ENCODE measurements around the gene MYO1D. TPM values are rescaled to one million over a fixed set of nuclear protein-coding genes. Genes with fewer than 3 reads are reported as not detected.

Gene MYO1D
- total and polyA plus RNA-seq, 4 donors: 4.5 to 22.9 (median 13.3) TPM

DNA sequence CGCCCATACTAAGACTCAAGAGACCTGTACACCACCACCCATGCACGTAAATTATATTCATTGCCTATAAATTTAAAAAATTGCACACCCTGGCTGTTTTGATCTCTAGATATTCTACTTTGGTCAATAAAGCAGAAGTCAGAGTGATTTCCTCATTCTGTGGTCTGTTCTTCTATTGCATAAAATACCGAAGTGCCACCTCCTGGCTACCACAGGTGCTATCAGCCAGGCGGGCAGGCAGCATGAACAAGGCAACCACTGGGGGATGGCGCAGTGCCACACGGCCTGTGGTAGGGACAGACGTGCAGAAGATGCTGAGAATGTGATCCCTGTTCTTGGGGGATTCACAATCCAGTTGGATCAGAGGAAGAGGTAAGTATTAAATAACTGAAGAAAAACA, 267.8 kb downstream of the MYO1D start:
- 65% methylated on average over 7 of the region's 7 CpGs for WGBS
- TF ChIP-seq, protein P1, sequence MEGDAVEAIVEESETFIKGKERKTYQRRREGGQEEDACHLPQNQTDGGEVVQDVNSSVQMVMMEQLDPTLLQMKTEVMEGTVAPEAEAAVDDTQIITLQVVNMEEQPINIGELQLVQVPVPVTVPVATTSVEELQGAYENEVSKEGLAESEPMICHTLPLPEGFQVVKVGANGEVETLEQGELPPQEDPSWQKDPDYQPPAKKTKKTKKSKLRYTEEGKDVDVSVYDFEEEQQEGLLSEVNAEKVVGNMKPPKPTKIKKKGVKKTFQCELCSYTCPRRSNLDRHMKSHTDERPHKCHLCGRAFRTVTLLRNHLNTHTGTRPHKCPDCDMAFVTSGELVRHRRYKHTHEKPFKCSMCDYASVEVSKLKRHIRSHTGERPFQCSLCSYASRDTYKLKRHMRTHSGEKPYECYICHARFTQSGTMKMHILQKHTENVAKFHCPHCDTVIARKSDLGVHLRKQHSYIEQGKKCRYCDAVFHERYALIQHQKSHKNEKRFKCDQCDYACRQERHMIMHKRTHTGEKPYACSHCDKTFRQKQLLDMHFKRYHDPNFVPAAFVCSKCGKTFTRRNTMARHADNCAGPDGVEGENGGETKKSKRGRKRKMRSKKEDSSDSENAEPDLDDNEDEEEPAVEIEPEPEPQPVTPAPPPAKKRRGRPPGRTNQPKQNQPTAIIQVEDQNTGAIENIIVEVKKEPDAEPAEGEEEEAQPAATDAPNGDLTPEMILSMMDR (IDR thresholded peaks at IDR 0.05; ENCODE audit: low read depth, low read length, missing input control): peak; percentile 43
- TF ChIP-seq RAD21 (IDR thresholded peaks at IDR 0.05) (peak; percentile 66 to 74), EGR1 (IDR thresholded peaks at IDR 0.05; ENCODE audit: low read depth in 2 of 2) (no peak)
- DNase-seq (ENCODE audit: low spot score): no peak
- Histone ChIP-seq H3K27ac (ENCODE audit: low read depth in 1 of 2, low read length in 2 of 2) (no peak overlapping the region), H3K9me3 (ENCODE audit: control insufficient read depth in 4 of 4, low read length in 3 of 4) (no peaks in the 10 kb centered on the region), H3K9ac (ENCODE audit: low read depth in 1 of 2, low read length in 2 of 2) (no peak overlapping the region), H3K4me1 (ENCODE audit: control insufficient read depth in 4 of 4, insufficient read depth in 4 of 4, low read length in 3 of 4) (no peaks in the 10 kb centered on the region), H3K36me3 (ENCODE audit: control insufficient read depth in 4 of 4, insufficient read depth in 3 of 4, low read depth in 1 of 4, low read length in 3 of 4) (no peaks in the 10 kb centered on the region), H3K27me3 (ENCODE audit: control insufficient read depth in 4 of 4, insufficient read depth in 4 of 4, low read length in 3 of 4) (no peaks in the 10 kb centered on the region), H3K4me3 (ENCODE audit: low read depth in 1 of 3, low read length in 3 of 3) (no peak overlapping the region)

DNA sequence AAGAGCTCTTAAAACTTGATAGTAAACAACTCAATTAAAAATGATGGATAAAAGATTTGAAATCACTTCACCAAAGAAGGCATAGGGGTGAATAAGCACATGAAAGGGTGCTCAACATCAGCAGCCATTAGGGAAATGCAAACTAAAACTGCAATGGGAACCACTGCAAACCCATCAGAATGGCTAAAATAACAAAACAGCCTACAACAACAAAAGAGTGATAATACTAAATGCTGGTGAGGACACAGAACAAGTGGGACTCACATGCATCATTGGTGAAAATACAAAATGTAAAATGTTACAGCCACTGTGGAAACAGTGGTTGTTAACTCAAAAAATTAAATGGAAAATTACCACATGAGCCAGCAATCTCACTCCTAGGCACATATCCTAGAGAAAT, 268.7 kb downstream of the MYO1D start:
- no peaks in the 10 kb centered on the region for H3K27me3 ChIP-seq (ENCODE audit: control insufficient read depth in 4 of 4, insufficient read depth in 4 of 4, low read length in 3 of 4)
- no peak overlapping the region for H3K4me3 ChIP-seq (ENCODE audit: low read depth in 1 of 3, low read length in 3 of 3)
- TF ChIP-seq TAF1 (conservative IDR thresholded peaks at IDR 0.05) (no peak), HNF4G (IDR thresholded peaks at IDR 0.05) (no peak), YY1 (IDR thresholded peaks at IDR 0.05) (no peak)
- no peaks in the 10 kb centered on the region for H3K4me1 ChIP-seq (ENCODE audit: control insufficient read depth in 4 of 4, insufficient read depth in 4 of 4, low read length in 3 of 4)
- no peak overlapping the region for H3K27ac ChIP-seq (ENCODE audit: low read depth in 1 of 2, low read length in 2 of 2)
- H3K9me3 ChIP-seq (ENCODE audit: control insufficient read depth in 4 of 4, low read length in 3 of 4): no peaks in the 10 kb centered on the region
- H3K9ac ChIP-seq (ENCODE audit: low read depth in 1 of 2, low read length in 2 of 2): no peak overlapping the region
- H3K36me3 ChIP-seq (ENCODE audit: control insufficient read depth in 4 of 4, insufficient read depth in 3 of 4, low read depth in 1 of 4, low read length in 3 of 4): no peaks in the 10 kb centered on the region
- DNase-seq (ENCODE audit: low spot score): no peak

DNA sequence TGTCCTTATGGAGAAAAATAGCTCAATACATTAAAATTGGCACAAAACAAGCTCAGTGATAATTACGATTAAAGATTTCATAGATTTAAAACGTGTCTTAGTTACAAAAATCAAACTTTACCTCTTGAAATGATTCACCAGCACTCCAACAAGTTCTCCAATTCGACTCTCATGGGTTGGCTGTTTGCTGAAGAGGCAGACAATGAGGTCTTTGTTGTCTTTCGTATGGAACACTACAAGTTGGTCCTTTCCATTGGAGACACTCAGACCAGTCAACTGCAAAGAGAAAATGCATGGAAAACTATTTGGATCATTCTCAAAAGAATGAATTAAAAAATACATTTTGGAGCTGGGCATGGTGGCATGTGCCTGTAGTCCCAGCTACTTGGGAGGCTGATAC, 272.0 kb downstream of the MYO1D start:
- no peak overlapping the region for H3K9ac ChIP-seq (ENCODE audit: low read depth in 1 of 2, low read length in 2 of 2)
- peaks cover 0 to 3% (median 1%) of the 10 kb centered on the region in 4 donors for H3K9me3 ChIP-seq (ENCODE audit: control insufficient read depth in 4 of 4, low read length in 3 of 4)
- H3K4me3 ChIP-seq (ENCODE audit: low read depth in 1 of 3, low read length in 3 of 3): no peak overlapping the region
- no peaks in the 10 kb centered on the region for H3K27me3 ChIP-seq (ENCODE audit: control insufficient read depth in 4 of 4, insufficient read depth in 4 of 4, low read length in 3 of 4)
- 89% methylated on average over 4 of the region's 4 CpGs for WGBS
- H3K4me1 ChIP-seq (ENCODE audit: control insufficient read depth in 4 of 4, insufficient read depth in 4 of 4, low read length in 3 of 4): no peaks in the 10 kb centered on the region
- H3K27ac ChIP-seq (ENCODE audit: low read depth in 1 of 2, low read length in 2 of 2): no peak overlapping the region
- H3K36me3 ChIP-seq (ENCODE audit: control insufficient read depth in 4 of 4, insufficient read depth in 3 of 4, low read depth in 1 of 4, low read length in 3 of 4): no peaks in the 10 kb centered on the region
- DNase-seq (ENCODE audit: low spot score): no peak
- TF ChIP-seq HNF4A (conservative IDR thresholded peaks at IDR 0.05): no peak
- no peak for TF ChIP-seq NR2F2 (IDR thresholded peaks at IDR 0.05)
- TF ChIP-seq, protein P2, sequence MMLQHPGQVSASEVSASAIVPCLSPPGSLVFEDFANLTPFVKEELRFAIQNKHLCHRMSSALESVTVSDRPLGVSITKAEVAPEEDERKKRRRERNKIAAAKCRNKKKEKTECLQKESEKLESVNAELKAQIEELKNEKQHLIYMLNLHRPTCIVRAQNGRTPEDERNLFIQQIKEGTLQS (IDR thresholded peaks at IDR 0.05): no peak
- no peak for TF ChIP-seq RAD21 (IDR thresholded peaks at IDR 0.05)
- TF ChIP-seq FOXA2 (IDR thresholded peaks at IDR 0.05): no peak
- TF ChIP-seq, protein P3, sequence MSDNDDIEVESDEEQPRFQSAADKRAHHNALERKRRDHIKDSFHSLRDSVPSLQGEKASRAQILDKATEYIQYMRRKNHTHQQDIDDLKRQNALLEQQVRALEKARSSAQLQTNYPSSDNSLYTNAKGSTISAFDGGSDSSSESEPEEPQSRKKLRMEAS (IDR thresholded peaks at IDR 0.05): no peak
- TF ChIP-seq FOXA1 (IDR thresholded peaks at IDR 0.05): no peak
- no peak for TF ChIP-seq SP1 (IDR thresholded peaks at IDR 0.05)
- no peak for TF ChIP-seq RXRA (IDR thresholded peaks at IDR 0.05)
- TF ChIP-seq GABPA (IDR thresholded peaks at IDR 0.05 in 1 of 2, conservative IDR thresholded peaks at IDR 0.05 in 1 of 2): no peak
- TF ChIP-seq, protein P4, sequence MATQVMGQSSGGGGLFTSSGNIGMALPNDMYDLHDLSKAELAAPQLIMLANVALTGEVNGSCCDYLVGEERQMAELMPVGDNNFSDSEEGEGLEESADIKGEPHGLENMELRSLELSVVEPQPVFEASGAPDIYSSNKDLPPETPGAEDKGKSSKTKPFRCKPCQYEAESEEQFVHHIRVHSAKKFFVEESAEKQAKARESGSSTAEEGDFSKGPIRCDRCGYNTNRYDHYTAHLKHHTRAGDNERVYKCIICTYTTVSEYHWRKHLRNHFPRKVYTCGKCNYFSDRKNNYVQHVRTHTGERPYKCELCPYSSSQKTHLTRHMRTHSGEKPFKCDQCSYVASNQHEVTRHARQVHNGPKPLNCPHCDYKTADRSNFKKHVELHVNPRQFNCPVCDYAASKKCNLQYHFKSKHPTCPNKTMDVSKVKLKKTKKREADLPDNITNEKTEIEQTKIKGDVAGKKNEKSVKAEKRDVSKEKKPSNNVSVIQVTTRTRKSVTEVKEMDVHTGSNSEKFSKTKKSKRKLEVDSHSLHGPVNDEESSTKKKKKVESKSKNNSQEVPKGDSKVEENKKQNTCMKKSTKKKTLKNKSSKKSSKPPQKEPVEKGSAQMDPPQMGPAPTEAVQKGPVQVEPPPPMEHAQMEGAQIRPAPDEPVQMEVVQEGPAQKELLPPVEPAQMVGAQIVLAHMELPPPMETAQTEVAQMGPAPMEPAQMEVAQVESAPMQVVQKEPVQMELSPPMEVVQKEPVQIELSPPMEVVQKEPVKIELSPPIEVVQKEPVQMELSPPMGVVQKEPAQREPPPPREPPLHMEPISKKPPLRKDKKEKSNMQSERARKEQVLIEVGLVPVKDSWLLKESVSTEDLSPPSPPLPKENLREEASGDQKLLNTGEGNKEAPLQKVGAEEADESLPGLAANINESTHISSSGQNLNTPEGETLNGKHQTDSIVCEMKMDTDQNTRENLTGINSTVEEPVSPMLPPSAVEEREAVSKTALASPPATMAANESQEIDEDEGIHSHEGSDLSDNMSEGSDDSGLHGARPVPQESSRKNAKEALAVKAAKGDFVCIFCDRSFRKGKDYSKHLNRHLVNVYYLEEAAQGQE (IDR thresholded peaks at IDR 0.05): no peak
- TF ChIP-seq HNF4G (IDR thresholded peaks at IDR 0.05): no peak
- no peak for TF ChIP-seq EGR1 (IDR thresholded peaks at IDR 0.05; ENCODE audit: low read depth in 2 of 2)
- no peak for TF ChIP-seq YY1 (IDR thresholded peaks at IDR 0.05)
- TF ChIP-seq, protein P5, sequence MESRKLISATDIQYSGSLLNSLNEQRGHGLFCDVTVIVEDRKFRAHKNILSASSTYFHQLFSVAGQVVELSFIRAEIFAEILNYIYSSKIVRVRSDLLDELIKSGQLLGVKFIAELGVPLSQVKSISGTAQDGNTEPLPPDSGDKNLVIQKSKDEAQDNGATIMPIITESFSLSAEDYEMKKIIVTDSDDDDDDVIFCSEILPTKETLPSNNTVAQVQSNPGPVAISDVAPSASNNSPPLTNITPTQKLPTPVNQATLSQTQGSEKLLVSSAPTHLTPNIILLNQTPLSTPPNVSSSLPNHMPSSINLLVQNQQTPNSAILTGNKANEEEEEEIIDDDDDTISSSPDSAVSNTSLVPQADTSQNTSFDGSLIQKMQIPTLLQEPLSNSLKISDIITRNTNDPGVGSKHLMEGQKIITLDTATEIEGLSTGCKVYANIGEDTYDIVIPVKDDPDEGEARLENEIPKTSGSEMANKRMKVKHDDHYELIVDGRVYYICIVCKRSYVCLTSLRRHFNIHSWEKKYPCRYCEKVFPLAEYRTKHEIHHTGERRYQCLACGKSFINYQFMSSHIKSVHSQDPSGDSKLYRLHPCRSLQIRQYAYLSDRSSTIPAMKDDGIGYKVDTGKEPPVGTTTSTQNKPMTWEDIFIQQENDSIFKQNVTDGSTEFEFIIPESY (IDR thresholded peaks at IDR 0.05): no peak
- no peak for TF ChIP-seq TAF1 (conservative IDR thresholded peaks at IDR 0.05)

Data from liver (tissue), 9 donors.